ENCODE data around the gene MSANTD1. TPM values are rescaled to one million over a fixed set of nuclear protein-coding genes. Genes with fewer than 3 reads are reported as not detected.

MSANTD1 gene
- polyA plus RNA-seq, 1 donor from 2014 or later: 12.7 TPM

DNA sequence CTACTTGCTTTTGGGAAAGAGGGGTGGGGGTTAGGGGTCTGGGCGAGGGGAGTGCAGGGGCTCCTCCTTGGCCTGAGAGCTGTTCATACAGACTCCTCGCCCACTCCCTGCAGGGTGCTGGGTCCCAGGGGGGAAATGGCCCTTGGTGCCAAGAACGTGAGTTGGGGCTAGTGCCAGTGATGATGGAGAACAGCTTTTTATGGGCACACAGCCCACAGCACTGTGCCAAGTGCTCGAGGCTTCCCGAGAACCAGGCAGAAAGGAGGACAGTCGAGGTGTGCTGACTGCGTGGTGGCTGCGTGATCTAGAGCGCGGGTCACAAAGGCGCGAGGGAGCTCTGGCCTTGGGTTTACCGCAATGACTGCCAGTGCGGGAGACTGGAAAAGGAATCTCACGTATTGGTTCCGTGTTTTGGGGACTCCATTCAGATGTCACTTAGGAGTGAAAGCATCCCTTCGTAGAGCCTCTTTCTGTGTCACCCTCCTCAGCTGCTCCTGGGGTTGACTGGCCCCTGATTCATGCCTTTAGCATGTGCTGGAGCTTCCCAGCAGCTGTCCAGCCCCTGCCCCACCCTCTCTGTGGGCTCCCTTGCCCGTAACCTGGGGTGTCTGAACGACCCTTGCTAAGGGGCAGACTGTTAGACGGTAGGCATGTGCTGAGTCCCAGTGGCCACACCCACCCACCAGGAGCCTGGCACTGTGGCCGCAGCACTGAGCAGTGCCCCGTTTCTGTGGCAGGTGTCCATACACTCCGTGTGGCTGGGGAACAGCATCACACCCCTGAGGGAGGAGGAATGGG, 20.9 kb upstream of the MSANTD1 start:
- Histone ChIP-seq H2AFZ (ENCODE audit: low read depth, low read length) (no peak overlapping the region), H3K79me2 (replicated peaks; ENCODE audit: insufficient read depth, low read length) (no peaks in the 10 kb centered on the region), H3K36me3 (ENCODE audit: insufficient read depth, low read length) (peaks cover 11% of the 10 kb centered on the region), H3K27me3 (ENCODE audit: insufficient read depth, low read depth, low read length) (no peaks in the 10 kb centered on the region), H3K4me2 (ENCODE audit: low read length) (no peak overlapping the region), H3K27ac (ENCODE audit: low read length) (no peak overlapping the region), H4K20me1 (ENCODE audit: insufficient read depth) (no peaks in the 10 kb centered on the region), H3F3A (ENCODE audit: insufficient read depth, low read length, poor library complexity, severe bottlenecking) (no peaks in the 10 kb centered on the region), H3K4me3 (ENCODE audit: low read length) (no peak overlapping the region), H3K9me2 (ENCODE audit: insufficient read depth, low read length) (no peaks in the 10 kb centered on the region), H3K9me3 (ENCODE audit: low read length) (no peaks in the 10 kb centered on the region), H3K9ac (ENCODE audit: low read length) (no peak overlapping the region)
- TF ChIP-seq RAD21 (conservative IDR thresholded peaks at IDR 0.05): no peak
- TF ChIP-seq TAF1 (IDR thresholded peaks at IDR 0.05; ENCODE audit: low read depth): no peak
- no peak for TF ChIP-seq SMC3 (conservative IDR thresholded peaks at IDR 0.05; ENCODE audit: poor library complexity)
- TF ChIP-seq REST (IDR thresholded peaks at IDR 0.05; ENCODE audit: borderline replicate concordance): no peak
- no peak for TF ChIP-seq MXI1 (conservative IDR thresholded peaks at IDR 0.05; ENCODE audit: poor library complexity, severe bottlenecking)
- TF ChIP-seq EP300 (conservative IDR thresholded peaks at IDR 0.05; ENCODE audit: poor library complexity, severe bottlenecking): no peak
- TF ChIP-seq POLR2AphosphoS5 (IDR thresholded peaks at IDR 0.05): no peak
- TF ChIP-seq, protein P1, sequence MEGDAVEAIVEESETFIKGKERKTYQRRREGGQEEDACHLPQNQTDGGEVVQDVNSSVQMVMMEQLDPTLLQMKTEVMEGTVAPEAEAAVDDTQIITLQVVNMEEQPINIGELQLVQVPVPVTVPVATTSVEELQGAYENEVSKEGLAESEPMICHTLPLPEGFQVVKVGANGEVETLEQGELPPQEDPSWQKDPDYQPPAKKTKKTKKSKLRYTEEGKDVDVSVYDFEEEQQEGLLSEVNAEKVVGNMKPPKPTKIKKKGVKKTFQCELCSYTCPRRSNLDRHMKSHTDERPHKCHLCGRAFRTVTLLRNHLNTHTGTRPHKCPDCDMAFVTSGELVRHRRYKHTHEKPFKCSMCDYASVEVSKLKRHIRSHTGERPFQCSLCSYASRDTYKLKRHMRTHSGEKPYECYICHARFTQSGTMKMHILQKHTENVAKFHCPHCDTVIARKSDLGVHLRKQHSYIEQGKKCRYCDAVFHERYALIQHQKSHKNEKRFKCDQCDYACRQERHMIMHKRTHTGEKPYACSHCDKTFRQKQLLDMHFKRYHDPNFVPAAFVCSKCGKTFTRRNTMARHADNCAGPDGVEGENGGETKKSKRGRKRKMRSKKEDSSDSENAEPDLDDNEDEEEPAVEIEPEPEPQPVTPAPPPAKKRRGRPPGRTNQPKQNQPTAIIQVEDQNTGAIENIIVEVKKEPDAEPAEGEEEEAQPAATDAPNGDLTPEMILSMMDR (IDR thresholded peaks at IDR 0.05; ENCODE audit: poor library complexity, severe bottlenecking): no peak
- TF ChIP-seq EZH2 (IDR thresholded peaks at IDR 0.05; ENCODE audit: borderline replicate concordance, insufficient read depth, low read length, poor library complexity, severe bottlenecking): no peak

GRCh38 chr4:3228881-3229280, 20.1 kb upstream of the MSANTD1 start:
- TF ChIP-seq RAD21 (conservative IDR thresholded peaks at IDR 0.05): no peak
- TF ChIP-seq, protein P1 (IDR thresholded peaks at IDR 0.05; ENCODE audit: poor library complexity, severe bottlenecking): no peak
- no peak for TF ChIP-seq EP300 (conservative IDR thresholded peaks at IDR 0.05; ENCODE audit: poor library complexity, severe bottlenecking)
- no peak for TF ChIP-seq EZH2 (IDR thresholded peaks at IDR 0.05; ENCODE audit: borderline replicate concordance, insufficient read depth, low read length, poor library complexity, severe bottlenecking)
- no peak for TF ChIP-seq SMC3 (conservative IDR thresholded peaks at IDR 0.05; ENCODE audit: poor library complexity)
- no peak for TF ChIP-seq MXI1 (conservative IDR thresholded peaks at IDR 0.05; ENCODE audit: poor library complexity, severe bottlenecking)
- TF ChIP-seq REST (IDR thresholded peaks at IDR 0.05; ENCODE audit: borderline replicate concordance): no peak
- no peak for TF ChIP-seq POLR2AphosphoS5 (IDR thresholded peaks at IDR 0.05)
- no peak for TF ChIP-seq TAF1 (IDR thresholded peaks at IDR 0.05; ENCODE audit: low read depth)
- H3K36me3 ChIP-seq (ENCODE audit: insufficient read depth, low read length): peaks cover 11% of the 10 kb centered on the region

More at GRCh38 chr4:3228881-3229280, 20.1 kb upstream of the MSANTD1 start:
- H4K20me1 ChIP-seq (ENCODE audit: insufficient read depth): no peaks in the 10 kb centered on the region
- no peaks in the 10 kb centered on the region for H3K9me2 ChIP-seq (ENCODE audit: insufficient read depth, low read length)
- no peak overlapping the region for H3K4me3 ChIP-seq (ENCODE audit: low read length)
- H3K4me2 ChIP-seq (ENCODE audit: low read length): no peak overlapping the region
- no peak overlapping the region for H3K27ac ChIP-seq (ENCODE audit: low read length)
- no peak overlapping the region for H3K9ac ChIP-seq (ENCODE audit: low read length)
- H3K79me2 ChIP-seq (replicated peaks; ENCODE audit: insufficient read depth, low read length): no peaks in the 10 kb centered on the region
- H3F3A ChIP-seq (ENCODE audit: insufficient read depth, low read length, poor library complexity, severe bottlenecking): no peaks in the 10 kb centered on the region
- no peaks in the 10 kb centered on the region for H3K9me3 ChIP-seq (ENCODE audit: low read length)
- H2AFZ ChIP-seq (ENCODE audit: low read depth, low read length): no peak overlapping the region
- H3K27me3 ChIP-seq (ENCODE audit: insufficient read depth, low read depth, low read length): no peaks in the 10 kb centered on the region

All from neural cell (in vitro differentiated cells).